Hematopoietic multipotent progenitor cell treated with erythropoietin and hydrocortisone succinate and interleukin-3 and kit ligand, for 15 days (in vitro differentiated cells): ENCODE data around the gene SPRY1.

Experiments used
- DNase-seq: peaks from one replicate; pipeline ENCODE4 v3.0.0-alpha.2; 2015; ENCODE audit warnings: low spot score

Gene SPRY1

DNA sequence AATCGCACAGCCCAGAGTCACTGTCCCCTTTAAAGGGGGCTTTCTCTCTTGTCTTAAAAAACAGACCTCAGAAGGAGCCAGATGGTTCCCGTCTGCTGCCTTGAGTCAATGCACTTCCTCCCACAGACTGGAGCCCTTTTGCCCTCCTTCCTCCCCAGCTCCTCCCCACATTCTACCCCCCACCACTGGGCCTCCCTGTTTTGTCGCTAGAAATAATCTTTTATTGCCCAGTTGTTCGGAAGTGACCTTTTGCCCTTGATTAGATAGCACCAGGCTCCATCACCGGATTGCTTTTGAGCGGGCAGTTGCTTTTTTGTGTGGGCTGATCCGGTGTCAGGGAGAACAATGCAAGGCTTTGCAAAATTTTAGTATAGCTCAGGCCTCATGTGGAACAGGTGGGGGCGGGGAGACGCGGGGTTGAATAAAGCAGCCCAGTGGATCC, 47.7 kb downstream of the SPRY1 start:
- DNase-seq: no peak

DNA sequence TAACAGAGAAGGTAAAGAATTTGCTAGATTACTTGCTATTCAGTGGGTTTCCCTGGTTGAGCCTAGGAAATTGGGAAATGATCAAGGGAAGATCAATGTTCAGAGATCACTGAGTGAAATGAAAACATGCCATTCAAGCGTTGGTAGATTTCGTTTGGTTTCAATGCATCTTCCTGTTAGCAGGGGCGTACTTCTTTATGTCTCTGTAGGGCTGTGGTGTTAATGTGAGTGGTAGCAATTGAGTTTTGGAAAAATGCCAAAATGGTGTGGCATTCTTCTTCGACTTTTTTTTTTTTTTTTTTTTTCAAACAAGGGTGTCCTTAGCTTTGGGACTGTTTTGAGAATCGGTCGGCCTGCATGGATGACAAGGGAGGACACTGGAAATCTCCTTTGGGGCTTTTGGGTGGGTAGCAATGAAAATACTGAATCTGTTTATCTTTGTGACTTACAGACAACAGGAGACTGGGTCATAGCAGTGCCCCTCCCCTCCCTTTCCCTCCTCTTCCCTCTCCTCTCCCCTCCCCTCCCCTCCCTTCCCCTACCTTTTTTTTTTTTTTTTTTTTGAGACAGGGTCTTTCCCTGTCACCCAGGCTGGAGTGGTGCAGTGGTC, 50.4 kb downstream of the SPRY1 start:
- DNase-seq: no peak

DNA sequence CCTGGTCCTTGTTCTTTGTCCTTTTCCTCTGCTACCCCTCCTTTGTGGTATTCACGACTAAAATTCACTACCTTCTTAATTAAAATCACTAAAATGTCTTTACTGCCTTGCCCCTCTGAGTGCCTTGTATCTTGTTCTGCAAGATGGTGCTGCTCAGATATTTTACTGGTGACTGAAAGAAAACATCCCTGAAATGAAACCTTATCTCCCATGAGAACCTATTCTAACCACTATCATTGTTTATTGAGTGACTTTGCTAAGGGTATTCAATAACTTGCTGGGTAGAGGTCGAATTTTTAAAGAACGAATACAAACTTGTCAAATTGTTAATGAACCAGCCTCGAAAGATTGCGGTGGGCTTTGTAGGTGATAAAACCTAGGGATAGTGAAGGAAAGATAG, 52.8 kb downstream of the SPRY1 start:
- DNase-seq: no peak

DNA sequence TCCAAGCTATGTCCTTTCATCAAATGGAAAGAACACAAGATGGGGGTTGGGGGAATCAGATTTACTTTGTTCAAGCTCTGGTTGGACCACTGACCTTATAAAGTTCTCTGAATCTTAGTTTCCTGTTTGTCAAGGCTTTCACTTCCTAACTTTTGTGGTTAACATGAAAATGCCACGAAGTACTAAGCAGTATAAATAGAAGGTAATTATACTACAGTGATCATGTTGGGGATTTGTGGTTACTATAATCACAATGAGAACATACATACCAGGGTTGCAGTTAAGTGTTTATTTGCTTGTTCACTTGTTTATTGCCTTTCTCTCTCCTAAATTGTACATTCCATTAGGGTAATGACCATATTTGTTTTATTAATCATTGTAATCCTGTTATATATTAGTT, 53.2 kb downstream of the SPRY1 start:
- no peak for DNase-seq

DNA sequence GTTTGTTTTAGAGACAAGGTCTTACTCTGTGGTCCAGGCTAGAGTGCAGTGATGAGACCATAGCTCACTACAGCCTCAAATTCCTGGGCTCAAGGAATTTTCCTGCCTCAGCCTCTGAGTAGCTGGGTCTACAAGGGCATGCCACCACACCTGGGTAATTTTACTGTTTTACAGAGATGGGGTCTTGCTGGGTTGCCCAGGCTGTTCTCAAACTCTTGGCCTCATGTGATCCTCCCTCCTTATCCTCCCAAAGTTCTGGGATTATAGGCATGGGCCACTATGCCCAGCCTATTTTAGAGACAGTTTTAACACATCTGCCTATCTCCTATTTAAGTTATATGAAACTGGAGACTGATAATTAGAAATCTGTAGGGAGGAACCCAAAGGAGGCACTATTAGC, 53.8 kb downstream of the SPRY1 start:
- DNase-seq: no peak

DNA sequence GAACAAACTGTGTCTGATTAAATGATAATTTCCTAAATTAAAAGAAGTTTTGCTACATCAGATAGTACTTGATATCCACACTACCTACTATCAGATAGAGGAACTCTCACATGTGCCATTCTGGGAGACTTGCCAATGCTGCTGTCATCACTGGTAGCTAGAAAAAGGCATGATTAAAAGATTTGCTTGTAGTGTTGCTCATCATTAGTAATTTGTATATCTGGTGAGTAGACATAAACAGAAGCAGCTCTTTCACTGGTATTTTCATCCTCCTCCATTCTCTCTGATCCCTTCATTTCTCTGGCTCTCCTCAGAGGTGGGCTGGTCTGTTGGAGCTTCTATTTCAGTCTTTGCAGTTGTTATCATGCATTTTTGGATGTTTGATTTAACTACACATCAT, 56.0 kb downstream of the SPRY1 start:
- DNase-seq: no peak

DNA sequence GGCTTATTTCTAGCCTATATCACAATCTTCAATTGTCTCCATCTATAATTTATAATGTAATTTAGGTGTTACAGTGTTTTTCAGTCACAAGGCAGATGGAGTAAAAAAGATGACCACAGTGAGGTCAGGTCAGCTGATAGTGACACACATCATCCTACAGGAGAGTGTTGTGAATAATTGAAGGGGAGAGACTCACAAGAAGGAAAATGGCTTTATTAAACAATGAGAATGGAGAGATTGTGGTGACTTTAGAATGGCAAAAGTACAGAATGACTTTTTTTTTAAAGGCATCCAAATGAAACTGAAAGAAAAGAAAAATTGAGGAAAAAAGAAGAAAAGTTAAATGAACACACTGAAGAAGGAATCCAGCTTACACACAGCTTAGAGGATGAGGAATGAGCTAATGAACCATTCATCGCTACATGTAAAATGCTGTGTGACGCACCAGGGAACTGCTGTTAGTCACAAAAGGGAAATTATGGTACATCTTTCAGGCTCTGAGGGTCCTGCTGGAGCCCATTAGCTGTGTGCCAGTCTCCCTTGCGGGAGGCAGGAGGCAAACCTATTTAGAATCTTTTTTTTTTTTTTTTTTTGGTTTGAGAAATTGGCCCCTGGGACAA, 56.6 kb downstream of the SPRY1 start:
- no peak for DNase-seq
